Heart right ventricle (tissue), 16 donors: ENCODE results near the gene JAKMIP1. TPM values are rescaled to one million over a fixed set of nuclear protein-coding genes. Genes with fewer than 3 reads are reported as not detected.

Experiments used
- ATAC-seq, 8 donors: fragments of 200-7000 bp; cut with Tn5 transposase; one replicate each; pipeline ENCODE4 v1.9.1; 2020; ENCODE audit warnings: mild to moderate bottlenecking in 8 of 8, moderate library complexity in 8 of 8, moderate number of reproducible peaks in 1 of 8
- DNase-seq, 2 donors: peaks; one replicate each; pipeline ENCODE4 v3.0.0-alpha.2; 2020
- H3K27ac ChIP-seq, 10 donors: fragments of 200-600 bp; sonication (generic) in 2 of 10; one replicate each; pipeline versions ENCODE4 v1.5.0 to v1.8.0; 2020 to 2022; ENCODE audit warnings: mild to moderate bottlenecking in 3 of 10
- H3K27me3 ChIP-seq, 7 donors: fragments of 200-600 bp; one replicate each; pipeline ENCODE4 v1.8.0; 2021 to 2022; ENCODE audit warnings: mild to moderate bottlenecking in 2 of 7
- H3K36me3 ChIP-seq, 9 donors: fragments of 200-600 bp; sonication (generic) in 1 of 9; one replicate each; pipeline versions ENCODE4 v1.5.0 to v1.8.0; 2020 to 2022; ENCODE audit warnings: mild to moderate bottlenecking in 2 of 9
- H3K4me1 ChIP-seq, 9 donors: fragments of 200-600 bp; sonication (generic) in 1 of 9; one replicate each; pipeline versions ENCODE4 v1.5.0 to v1.8.0; 2020 to 2022; ENCODE audit warnings: mild to moderate bottlenecking in 4 of 9
- H3K4me3 ChIP-seq, 10 donors: fragments of 200-600 bp; sonication (generic) in 2 of 10; one replicate each; pipeline versions ENCODE4 v1.5.0 to v1.8.0; 2020 to 2022; ENCODE audit warnings: mild to moderate bottlenecking in 7 of 10, moderate library complexity in 2 of 10
- H3K9me3 ChIP-seq, 11 donors: fragments of 200-600 bp in 10 of 11; sonication (generic) in 2 of 11; one replicate each; pipeline versions ENCODE4 v1.5.0 to v1.8.0; 2013 to 2022; ENCODE audit warnings: mild to moderate bottlenecking in 2 of 11, control low read depth in 1 of 11, moderate library complexity in 1 of 11
- WGBS, 2 donors: extraction: QIAGEN DNeasy Blood & Tissue Kit; methylation state at CpG; one replicate each; pipeline ENCODE4 v1.1.7; 2013; ENCODE audit warnings: inconsistent platforms in 1 of 2; 5-methylcytosine and 5-hydroxymethylcytosine counted together
- intact Hi-C, 10 donors: fragments of 100-400 bp; cut with DNase I; formaldehyde crosslinking; loops; one replicate each; pipeline versions ENCODE4 v1.11.1 to v1.14.2; 2022
- polyA plus RNA-seq, 2 donors: library from polyadenylated mRNA; stranded (reverse); fragments of 200-250 nt; gene quantifications; one replicate each; pipeline ENCODE4 v1.2.3, GENCODE V29; 2013
- total RNA-seq, 10 donors: library from RNA; stranded (reverse); fragmentation: NEBNext Ultra II Directional in 3 of 10; extraction: Animal tissue kit (Norgen Biotek cat#: 25700) in 3 of 10; gene quantifications; one replicate each; pipeline versions ENCODE4 v1.2.1 to v1.2.4, GENCODE V29; 2021 to 2023
- TF ChIP-seq, protein P1 (sequence below), 9 donors: fragments of 200-600 bp; sonication (generic) in 2 of 9; IDR thresholded peaks; one replicate each; pipeline versions ENCODE4 v1.5.0 to v1.8.0; 2021 to 2022; ENCODE audit warnings: antibody characterized with exemption in 9 of 9, mild to moderate bottlenecking in 5 of 9, moderate library complexity in 1 of 9
- donor health status: Arrhythmogenic right ventricular cardiomyopathy.
- donor health status: ischemic (EF 13 %, LVEDD 7.1; RV severe dilation, severe dysfunction).
- donor health status: healthy with polysubstance abuse.
- donor health status: DM: no; HTN: yes; CAD: no.
- donor health status: DM: no; HTN: no; CAD: no.
- donor health status: ischemic (EF 25% LVEDD 6.9; RV normal size, moderate dysfunction).
- donor health status: ischemic (EF 25% LVEDD 5.7; RV mildly dilated, moderate dysfunction).
- donor health status: healthy.
- donor health status: DM: yes; HTN: yes; CAD: no.
- donor health status: Ischemic cardiomyopathy.
- donor health status: ischemic (EF 35%, LVEDD 5.7; RV mildly dilated, moderate dysfunction).
- donor health status: nonischemic (EF 11% LVEDD 7.7; RV severe dilation, severe dysfunction).
- donor health status: DM: yes; HTN: yes; CAD: no.
- donor health status: PGD.
- donor health status: ischemic (EF 29% LVEDD 5.4; RV normal size, mild dysfunction).
- donor health status: nonischemic (EF 23%, LVEDD 6.1; RV moderate dilation, normal function).

Gene JAKMIP1
- total and polyA plus RNA-seq, 12 donors, result 0.04 to 0.76 (median 0.14) TPM; not detected in 8

DNA sequence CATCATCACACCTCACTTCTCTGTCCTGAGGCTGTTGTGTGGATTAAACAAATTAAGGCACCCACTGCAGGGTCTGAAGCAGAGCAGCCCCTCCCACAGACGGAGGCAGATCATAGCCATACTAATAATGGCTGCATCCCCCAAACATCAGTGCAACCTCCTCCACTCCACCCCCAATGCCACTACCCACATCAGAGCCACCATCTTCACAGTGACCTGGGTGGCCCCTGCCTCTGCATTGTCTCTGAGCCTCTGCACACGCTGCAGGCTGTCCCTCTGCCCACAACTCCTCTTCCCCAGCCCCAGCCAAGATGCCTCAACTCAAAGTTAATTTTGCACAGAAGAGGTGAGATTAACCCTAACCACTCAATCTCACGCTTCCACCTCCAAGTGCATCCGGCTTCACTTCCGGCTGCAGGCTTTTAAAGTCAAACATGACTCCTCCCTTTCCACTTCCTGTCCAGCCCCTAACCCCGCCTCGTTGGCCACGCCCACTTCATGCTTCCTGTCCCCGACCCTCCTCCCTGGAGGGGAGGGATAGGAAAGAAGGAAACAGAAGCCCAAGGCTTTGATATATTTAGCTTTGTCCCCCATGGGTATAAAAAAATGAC lies 22.7 kb downstream of the JAKMIP1 start:
- ATAC-seq, result no peak
- TF ChIP-seq, protein P1, sequence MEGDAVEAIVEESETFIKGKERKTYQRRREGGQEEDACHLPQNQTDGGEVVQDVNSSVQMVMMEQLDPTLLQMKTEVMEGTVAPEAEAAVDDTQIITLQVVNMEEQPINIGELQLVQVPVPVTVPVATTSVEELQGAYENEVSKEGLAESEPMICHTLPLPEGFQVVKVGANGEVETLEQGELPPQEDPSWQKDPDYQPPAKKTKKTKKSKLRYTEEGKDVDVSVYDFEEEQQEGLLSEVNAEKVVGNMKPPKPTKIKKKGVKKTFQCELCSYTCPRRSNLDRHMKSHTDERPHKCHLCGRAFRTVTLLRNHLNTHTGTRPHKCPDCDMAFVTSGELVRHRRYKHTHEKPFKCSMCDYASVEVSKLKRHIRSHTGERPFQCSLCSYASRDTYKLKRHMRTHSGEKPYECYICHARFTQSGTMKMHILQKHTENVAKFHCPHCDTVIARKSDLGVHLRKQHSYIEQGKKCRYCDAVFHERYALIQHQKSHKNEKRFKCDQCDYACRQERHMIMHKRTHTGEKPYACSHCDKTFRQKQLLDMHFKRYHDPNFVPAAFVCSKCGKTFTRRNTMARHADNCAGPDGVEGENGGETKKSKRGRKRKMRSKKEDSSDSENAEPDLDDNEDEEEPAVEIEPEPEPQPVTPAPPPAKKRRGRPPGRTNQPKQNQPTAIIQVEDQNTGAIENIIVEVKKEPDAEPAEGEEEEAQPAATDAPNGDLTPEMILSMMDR (IDR thresholded peaks at IDR 0.05), result no peak
- Histone ChIP-seq H3K36me3 (no peaks in the 10 kb centered on the region), H3K27ac (peak overlapping the region in 1 of 10 donors; percentile 3), H3K9me3 (peaks cover 0 to 18% (median 4%) of the 10 kb centered on the region in 11 donors), H3K4me1 (no peaks in the 10 kb centered on the region), H3K4me3 (no peak overlapping the region), H3K27me3 (peaks cover 0 to 36% (median 23%) of the 10 kb centered on the region in 7 donors)
- intact Hi-C loops, result no loop called here
- peak in 1 of 2 donors; percentile 17 for DNase-seq
- WGBS, 2 donors, result 39 to 52% methylated on average over 9 of the region's 9 CpGs

DNA sequence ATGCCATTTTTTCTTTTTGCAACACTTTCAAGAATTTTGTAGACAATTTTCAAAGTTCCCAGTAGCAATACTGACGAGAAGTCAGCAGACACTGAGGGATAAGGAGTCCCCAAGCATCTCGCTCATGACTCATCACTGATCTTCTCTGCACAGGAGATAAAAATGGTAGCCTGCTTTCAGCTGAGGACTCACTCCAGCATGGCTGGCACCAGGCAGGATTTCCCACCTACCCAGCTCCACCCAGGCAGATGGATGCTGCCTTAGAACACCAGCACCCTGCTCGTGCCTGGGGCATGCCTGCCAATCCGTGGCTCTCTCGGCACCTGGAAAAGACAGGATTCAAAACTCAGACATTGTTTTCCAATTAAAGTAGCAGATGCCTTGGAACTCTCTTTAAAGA lies 24.9 kb downstream of the JAKMIP1 start:
- no peak for ATAC-seq

DNA sequence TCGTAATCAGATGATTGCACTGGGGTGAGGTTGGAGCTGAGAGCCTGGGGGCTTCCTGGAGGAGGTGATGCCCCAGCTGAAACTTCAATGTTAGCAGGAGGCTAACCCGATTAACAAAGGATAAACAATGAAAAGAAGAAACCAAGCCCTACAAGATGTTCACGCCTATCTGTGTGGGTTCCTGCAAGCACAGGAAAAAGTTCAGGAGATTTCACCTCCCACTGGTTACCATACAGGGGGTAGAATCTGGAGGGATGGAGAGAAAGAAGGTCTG lies 27.5 kb downstream of the JAKMIP1 start:
- no peaks in the 10 kb centered on the region for H3K36me3 ChIP-seq
- peaks cover 0 to 3% (median 0%) of the 10 kb centered on the region in 11 donors for H3K9me3 ChIP-seq
- intact Hi-C loops, result no loop called here
- H3K27ac ChIP-seq, result no peak overlapping the region
- H3K27me3 ChIP-seq, result peaks cover 0 to 26% (median 0%) of the 10 kb centered on the region in 7 donors
- DNase-seq (no peak), ATAC-seq (no peak)
- no peaks in the 10 kb centered on the region for H3K4me1 ChIP-seq
- WGBS, 2 donors, result 35 to 42% methylated on average over 3 of the region's 3 CpGs
- no peak overlapping the region for H3K4me3 ChIP-seq
- TF ChIP-seq, protein P1 (IDR thresholded peaks at IDR 0.05), result no peak

More for the DNA sequence above, 24.9 kb downstream of the JAKMIP1 start:
- no peak overlapping the region for H3K4me3 ChIP-seq
- no peak overlapping the region for H3K27ac ChIP-seq
- peaks cover 0 to 34% (median 10%) of the 10 kb centered on the region in 7 donors for H3K27me3 ChIP-seq
- DNase-seq, result no peak
- TF ChIP-seq, protein P1 (IDR thresholded peaks at IDR 0.05), result no peak
- 70 to 81% methylated on average over 5 of the region's 5 CpGs for WGBS, 2 donors
- intact Hi-C loops, result no loop called here
- no peaks in the 10 kb centered on the region for H3K36me3 ChIP-seq
- peaks cover 0 to 10% (median 3%) of the 10 kb centered on the region in 11 donors for H3K9me3 ChIP-seq
- H3K4me1 ChIP-seq, result no peaks in the 10 kb centered on the region

DNA sequence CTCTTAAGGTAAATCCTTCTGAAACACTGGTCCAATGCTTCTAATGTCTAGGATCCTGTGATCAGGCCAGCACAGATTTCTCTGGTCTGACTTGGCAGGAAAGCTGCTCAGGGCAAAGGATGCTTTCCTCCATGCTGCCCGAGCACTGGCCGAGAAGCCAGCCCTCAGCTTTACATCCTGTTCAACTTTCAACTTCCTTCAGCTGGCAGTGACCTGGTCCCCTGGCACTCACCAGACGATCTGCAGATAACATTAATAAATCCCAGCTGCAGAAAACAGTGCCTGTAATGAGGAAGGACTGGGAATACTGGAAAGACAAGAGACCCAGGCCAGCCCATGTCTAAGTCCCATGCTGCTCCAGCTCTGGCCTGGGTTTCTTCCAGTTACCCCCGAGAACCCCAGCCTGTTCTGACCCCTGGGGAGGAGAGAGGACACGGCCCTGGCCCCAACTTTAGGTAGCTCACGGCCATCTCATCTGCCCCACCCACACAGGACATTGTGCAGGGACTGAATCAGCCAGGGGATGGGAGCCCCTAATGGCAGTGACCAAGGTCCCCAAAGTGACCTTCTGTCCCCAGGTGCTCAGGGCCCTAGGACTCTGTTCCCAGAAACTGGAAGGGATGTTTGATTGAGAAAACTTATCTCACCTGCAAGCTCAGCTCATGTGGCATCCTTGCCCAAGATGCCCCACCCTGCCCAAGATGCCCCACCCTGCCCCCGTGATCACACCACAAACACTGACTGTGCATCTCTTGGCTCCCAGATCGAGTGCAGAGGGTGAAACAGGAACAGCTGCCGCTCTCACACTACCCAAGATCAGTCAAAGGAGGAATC lies 28.0 kb downstream of the JAKMIP1 start:
- ATAC-seq (no peak), DNase-seq (no peak)
- Histone ChIP-seq H3K4me3 (no peak overlapping the region), H3K4me1 (no peaks in the 10 kb centered on the region), H3K9me3 (no peaks in the 10 kb centered on the region), H3K27me3 (peaks cover 0 to 26% (median 0%) of the 10 kb centered on the region in 7 donors), H3K27ac (no peak overlapping the region), H3K36me3 (no peaks in the 10 kb centered on the region)
- intact Hi-C loops, result no loop called here
- 40 to 50% methylated on average over 9 of the region's 9 CpGs for WGBS, 2 donors
- TF ChIP-seq, protein P1 (IDR thresholded peaks at IDR 0.05), result no peak
